Measurements from ENCODE around the gene OR4F6. TPM values are rescaled to one million over a fixed set of nuclear protein-coding genes. Genes with fewer than 3 reads are reported as not detected.
"Not testable (repeated sequence)": the region's sequence is repeated elsewhere in the genome, so short reads cannot be mapped to it uniquely, and the experiment has no call there.

The OR4F6 gene, protein sequence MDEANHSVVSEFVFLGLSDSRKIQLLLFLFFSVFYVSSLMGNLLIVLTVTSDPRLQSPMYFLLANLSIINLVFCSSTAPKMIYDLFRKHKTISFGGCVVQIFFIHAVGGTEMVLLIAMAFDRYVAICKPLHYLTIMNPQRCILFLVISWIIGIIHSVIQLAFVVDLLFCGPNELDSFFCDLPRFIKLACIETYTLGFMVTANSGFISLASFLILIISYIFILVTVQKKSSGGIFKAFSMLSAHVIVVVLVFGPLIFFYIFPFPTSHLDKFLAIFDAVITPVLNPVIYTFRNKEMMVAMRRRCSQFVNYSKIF
- total RNA-seq, result not detected
- long read RNA-seq, result 0 reads

DNA sequence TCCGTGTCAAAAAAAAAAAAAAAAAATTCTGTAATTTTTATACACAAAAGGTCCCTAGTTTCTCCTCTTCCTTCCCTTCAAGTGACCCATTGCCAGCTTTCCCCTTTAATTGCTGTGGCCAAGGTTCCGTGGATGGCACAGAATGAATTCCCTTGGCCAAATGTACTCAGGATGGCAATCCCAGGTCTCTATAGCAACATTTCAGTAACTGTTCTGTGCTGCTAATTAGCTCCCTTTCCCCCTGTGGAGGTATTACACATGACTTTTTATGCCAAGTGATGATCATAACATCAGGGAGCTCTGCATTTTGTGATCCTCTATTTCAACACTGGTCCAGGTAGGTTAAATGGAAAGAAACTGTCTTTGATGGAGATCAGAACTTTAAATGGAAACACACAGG is at the start of gene OR4F6:
Gene OR4F6 (plus strand): TSS at position 301 of the 400 bp plus-strand sequence. CDS start 2,211 bp downstream, outside the sequence.
- DNase-seq (no peak), ATAC-seq (no peak)
- intact Hi-C loops (cut with DNase I), result no loop called here

DNA sequence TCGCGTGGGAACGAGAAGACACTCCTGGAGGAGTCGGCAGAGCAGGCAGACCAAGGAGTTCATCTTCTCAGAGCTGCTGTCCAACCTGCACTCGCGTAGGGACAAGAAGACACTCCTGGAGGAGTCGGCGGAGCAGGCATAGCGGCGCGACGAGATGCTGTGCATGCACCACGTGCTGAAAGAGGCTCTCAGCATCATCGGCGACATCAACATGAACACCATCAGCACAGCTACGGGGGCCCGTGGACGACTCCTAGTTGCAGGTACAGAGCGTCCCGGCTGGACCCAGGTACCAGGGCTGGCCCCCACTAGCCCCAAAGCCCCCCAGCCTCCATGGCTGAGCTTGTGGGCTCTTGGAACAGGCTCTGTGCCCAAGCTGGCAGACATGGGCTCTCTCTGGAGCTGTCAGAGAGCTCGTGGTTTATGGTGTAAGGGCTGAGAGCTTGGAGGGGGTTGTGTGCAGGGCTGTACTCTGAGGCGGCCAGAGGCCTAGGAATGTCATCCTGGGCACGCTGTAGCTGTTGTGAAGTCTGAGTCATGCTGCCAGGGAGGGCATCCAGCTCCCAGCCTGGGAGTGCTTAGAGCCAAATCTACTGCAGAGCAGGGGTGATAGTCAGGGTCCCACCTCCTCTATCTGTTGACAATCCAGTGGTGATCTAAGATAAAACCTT is 38.5 kb upstream of the OR4F6 start:
- intact Hi-C loops (cut with DNase I); DNase-seq: not testable (repeated sequence)
- peak; percentile 74 to 75 for ATAC-seq

DNA sequence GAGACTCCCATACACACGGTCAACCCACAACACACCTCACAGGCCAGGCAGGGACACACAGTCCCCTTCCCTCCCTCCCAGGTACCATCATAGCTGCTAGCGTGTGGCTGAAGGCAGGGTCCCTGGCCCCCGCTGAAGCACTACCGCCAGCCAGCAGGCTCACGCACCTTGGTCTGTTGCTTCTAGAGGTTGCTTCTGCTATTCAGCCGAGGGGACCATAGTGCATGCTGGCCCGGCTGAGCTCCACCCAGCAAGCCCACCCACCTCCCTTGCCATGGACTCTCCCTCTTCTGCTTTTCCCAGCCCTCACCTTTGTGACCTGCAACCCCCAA is 38.0 kb upstream of the OR4F6 start:
- DNase-seq; intact Hi-C loops (cut with DNase I); ATAC-seq: not testable (repeated sequence)

DNA sequence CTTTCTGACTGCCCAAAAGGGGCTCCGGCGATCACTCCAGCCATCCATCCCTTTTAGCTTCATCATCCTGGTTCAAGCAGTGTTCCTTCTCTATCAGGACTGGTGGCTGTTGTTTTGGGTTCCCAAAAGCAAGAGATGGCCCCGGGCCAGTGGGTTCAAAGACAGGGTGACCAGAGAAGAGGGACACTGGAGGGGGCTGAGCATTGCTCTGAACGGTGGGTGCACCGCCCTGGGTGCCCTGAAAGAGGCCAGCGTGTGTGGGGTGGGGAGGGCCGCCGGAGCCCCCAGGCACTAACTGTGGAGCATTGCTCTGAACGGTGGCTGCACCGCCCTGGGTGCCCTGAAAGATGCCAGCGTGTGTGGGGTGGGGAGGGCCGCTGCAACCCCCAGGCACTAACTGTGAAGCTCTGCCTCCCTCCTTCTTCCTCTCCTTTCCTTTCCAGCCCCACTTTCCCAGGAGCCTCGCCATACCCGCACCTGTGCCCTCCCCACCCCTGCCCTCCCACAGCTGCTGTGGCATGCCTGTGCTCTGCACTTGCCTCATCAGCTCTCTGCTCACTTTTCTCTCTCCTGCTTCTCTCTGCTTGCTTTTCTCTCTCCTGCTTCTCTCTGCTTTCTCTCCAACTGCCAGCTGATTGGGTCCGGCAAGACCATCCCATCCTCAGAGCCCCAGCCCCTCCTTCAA is 37.4 kb upstream of the OR4F6 start:
- intact Hi-C loops (cut with DNase I), result no loop called here
- DNase-seq (no peak), ATAC-seq (no peak)

DNA sequence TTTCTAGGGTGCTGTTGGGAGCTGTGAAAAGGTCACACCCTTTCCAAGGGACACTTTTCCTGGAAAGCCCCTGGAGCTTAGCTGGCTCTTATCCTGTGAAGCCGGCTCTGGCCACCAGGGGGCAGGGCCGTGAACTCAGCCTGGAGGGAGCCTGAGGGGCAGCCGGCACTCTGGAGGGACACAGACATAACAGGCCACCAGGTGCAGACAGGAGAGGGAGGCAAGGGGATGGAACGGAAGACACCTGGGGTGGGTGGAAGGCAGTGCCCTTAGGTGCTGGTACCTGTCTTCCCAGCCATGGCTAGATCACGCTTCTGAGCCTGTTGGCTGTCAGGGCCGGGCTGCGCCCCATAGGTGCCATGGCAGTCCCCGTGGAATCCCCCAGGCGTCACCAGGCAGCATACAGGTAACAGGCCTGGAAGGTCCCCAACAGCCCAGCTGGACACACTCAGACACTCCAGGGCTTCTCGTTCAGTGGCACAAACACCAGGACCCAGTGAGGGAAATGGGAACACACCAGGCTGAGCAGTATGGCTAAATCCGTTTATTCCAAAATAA is 36.1 kb upstream of the OR4F6 start:
- ATAC-seq; intact Hi-C loops (cut with DNase I); DNase-seq: not testable (repeated sequence)

DNA sequence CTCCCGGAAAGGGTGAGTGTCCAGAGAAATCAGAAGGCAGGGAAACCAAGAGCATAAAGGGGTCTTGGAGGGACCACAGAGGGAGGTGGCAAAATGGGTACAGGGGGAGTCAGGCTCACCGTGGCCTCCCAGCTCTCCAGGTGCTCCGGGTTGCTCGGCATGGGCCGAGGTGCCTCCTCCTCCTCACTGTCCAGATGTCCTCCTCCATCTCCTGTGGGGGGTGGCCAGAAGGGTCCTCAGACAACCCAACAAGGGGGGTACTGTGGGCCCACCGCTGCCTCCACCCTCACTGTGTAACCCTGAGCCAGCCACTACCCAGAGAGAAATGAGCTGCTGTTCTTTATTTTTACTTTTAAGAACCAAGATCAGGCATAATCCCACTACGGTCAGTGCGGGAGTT is 30.4 kb upstream of the OR4F6 start:
- no peak for ATAC-seq

DNA sequence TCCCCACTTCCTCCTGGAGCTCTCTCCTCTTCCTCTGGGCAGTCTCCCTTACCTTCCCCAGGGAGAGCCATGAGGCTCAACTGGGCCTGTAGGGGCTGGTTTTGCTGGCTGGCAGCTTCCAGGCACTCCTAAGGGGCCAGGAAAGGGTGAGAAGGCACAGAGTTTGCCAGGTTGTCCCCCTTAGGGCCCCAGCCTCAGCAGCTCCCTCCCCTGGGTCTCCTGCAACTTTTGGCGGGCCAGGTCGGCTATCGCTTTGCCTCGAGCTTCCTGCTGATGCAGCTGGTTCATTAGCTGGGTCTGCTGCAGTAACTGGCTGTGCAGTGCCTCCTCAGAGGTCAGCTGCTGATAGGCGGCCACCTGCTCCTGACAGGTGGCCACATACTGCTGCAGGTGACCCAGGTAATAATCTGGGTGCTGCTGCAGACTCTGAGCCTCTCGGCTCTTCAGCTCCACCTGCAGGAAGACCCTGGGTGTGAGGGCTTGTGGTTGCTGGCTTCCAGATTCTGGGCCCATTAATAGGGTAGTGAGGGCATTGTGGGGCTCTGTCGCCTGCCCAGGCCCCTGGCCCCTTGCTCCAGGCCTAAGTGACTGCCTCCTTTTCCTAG is 29.7 kb upstream of the OR4F6 start:
- no peak for ATAC-seq
- DNase-seq, result no peak
- intact Hi-C loops (cut with DNase I), result no loop called here

More for the DNA sequence above, 30.4 kb upstream of the OR4F6 start:
- DNase-seq, result no peak
- intact Hi-C loops (cut with DNase I), result no loop called here

DNA sequence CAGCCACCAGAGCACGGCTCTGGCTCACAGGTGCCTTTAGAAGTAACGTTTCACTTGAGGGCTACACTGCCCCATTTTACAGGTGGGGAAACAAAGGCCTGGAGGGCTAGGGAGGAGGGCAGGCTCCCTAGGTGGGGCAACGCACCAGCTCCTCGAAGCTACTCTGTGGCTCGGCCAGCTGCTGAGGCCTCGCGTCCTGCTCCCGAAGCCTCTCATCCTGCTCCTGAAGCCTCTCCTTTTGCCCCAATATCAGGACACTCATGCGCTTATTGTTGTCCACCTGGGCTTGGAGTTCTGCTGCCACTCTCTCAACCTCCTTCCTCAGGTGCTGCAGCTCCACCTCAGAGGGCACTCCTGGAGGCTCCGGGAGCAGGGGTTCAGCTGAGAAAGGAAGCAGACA is 28.2 kb upstream of the OR4F6 start:
- DNase-seq (no peak), ATAC-seq (no peak)
- intact Hi-C loops (cut with DNase I), result no loop called here

DNA sequence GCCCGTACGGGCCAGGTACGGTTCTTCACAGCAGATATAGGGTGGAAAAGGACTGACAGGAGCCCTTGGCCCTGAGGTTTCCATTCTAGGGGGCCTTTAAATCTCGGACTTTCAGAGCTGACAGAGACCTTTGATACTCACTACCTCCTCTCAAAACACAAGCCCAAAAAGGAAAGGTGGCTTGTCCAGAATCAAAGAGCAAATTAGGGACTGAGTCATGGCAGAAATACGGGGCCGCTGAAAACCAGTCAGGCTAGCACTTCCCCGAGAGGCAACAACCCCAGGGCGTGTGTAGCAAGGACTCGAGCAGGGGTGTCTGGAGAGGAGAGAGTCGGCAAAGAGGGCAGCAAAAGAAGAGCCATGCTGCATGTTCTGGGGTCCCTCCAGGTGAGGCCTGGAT is 24.7 kb upstream of the OR4F6 start:
- DNase-seq; intact Hi-C loops (cut with DNase I); ATAC-seq: not testable (repeated sequence)

DNA sequence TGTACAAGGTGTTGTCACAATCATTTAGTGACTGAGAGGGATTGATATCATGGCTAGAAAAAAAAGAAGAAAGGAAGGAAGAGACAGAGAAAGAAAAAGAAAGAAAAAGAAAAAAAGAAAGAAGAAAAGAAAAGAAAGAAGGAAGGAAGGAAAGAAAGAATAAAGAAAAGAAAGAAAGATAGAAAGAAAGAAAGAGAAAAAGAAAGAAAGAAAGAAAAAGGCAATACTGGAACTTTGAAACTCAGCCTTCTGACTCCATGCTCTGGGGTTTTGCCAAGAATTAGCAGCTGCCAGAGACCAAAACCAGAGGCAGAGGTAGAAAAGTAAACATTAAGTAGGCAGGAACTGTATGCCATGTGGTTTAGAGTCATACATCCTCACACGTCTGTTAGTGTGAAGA is 23.1 kb upstream of the OR4F6 start:
- intact Hi-C loops (cut with DNase I); DNase-seq; ATAC-seq: not testable (repeated sequence)

DNA sequence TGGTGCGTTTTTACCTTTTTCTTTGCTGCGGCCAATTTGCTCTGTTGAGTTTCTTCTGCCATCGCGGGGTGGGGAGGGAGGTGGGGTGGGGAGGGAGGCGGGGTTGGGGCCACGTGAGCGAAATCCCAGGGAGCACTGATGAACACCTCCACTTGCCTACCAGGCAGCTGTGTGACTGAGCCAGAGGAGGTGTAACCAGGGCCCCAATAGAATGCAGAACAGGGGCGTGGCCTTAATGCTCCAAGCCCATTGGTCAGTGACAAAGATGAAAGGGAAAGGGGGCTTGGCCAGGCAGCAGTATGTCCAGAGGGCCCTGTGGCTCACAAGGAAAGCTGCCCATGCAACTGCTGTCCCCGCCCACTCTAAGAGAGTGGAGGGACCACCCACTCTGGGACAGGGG is 21.4 kb upstream of the OR4F6 start:
- no peak for ATAC-seq
- no peak for DNase-seq
- intact Hi-C loops (cut with DNase I), result no loop called here

DNA sequence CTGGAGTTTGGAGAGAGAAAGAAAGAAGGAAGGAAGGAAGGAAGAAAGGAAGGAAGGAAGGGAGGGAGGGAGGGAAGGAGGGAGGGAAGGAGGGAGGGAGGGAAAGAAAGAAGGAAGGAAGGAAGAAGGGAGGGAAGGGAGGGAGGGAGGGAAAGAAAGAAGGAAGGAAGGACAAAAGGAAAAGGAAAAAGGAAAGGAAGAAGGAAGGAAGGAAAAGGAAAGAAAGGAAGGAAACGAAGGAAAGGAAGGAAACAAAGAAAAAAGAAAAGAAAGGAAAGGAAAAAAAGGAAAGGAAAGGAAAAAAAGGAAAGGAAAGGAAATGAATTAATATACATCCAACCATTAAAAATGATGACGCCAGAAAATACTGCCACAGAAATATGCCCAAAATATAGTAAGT is 18.7 kb upstream of the OR4F6 start:
- intact Hi-C loops (cut with DNase I), result no loop called here
- DNase-seq (no peak), ATAC-seq (no peak)

DNA sequence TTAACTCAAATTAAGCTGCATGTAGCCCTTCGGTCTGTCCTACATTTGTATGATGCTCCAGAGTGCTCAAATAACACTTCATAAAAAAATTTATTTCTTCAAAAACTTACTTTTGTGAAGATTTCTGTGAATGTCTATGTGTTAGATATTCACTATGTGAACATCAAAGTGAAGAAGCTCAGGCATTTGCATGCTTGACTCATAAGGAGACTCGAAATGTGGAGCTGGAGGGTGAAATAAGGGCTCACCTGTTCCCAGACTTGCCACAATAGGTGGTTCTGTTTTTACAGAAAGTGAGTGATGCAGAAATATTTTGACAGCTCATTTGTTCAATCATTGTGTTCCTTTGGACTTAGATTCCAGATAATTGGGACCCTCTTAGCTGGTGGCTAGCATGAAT is 16.9 kb upstream of the OR4F6 start:
- ATAC-seq; DNase-seq; intact Hi-C loops (cut with DNase I): not testable (repeated sequence)

DNA sequence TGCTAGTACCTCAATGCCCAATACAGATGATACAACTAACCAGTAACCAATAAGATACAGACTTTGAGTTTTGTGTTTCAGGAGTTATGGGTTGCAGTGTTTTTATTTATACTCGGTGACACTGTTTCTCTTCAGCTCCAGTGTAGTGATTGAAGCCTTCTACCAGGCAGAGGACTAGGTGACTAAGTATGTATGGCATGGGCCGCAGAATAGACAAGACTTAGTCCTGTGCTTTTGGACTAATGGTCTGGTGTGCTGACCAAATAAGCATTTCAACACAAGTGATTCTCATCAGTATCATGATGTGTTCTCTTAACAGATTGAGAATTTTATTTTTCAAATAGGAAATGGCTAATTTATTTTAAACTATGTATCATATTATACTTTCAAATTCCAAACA is 15.3 kb upstream of the OR4F6 start:
- ATAC-seq; intact Hi-C loops (cut with DNase I); DNase-seq: not testable (repeated sequence)

DNA sequence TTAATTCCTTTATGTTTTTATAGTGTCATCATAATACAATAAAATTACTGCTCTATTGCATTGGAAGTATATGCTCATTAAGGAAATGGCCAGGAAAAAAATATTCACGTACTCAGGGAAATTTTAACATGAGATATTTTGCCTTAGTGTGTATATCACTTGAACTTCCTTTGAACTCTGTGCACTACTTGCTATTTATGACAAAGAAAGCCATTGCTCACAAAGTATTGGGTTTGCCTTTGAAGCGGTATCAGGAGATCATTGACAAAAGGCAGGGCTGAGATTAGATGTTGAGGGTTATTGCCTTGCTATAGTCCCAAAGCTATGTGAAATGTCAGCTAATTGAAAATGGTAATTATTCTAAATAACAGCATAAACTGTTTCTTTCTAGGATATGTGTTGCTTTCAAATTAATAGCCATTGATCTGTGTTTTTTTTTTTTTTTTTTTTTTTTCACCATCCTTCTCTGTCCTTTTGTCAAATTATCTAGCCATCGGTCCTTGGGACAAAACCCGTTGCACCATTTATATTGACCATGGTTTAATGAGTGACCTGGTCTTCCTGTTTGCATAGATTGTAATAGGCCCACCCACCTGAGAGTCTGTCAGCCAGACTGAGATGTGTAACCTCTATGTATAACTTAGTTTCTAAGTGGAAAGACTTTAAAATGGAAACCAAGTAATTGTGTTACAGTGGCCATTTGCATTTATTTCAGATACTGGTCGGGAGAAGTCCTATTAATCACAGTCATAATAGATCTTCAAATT is 14.6 kb upstream of the OR4F6 start:
- intact Hi-C loops (cut with DNase I); DNase-seq; ATAC-seq: not testable (repeated sequence)

DNA sequence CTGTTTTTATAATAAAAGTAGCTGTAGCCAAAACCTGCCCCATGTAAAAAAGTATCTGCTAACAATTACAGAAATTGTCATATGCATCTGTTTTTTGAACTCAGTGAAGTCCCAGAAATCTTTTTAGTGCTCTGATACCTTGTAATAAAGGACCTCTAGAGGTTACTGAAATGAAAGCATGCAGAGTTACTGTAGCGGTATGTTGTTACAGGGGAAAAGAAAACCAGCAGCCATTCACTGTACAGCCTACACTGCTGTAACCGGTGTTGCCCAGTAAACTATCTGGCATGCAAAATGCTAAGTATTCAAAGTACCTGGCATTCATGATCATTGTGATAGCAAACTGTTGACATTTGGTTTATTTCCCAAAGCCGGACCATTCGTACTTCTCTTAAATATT is 12.6 kb upstream of the OR4F6 start:
- intact Hi-C loops (cut with DNase I); DNase-seq; ATAC-seq: not testable (repeated sequence)

DNA sequence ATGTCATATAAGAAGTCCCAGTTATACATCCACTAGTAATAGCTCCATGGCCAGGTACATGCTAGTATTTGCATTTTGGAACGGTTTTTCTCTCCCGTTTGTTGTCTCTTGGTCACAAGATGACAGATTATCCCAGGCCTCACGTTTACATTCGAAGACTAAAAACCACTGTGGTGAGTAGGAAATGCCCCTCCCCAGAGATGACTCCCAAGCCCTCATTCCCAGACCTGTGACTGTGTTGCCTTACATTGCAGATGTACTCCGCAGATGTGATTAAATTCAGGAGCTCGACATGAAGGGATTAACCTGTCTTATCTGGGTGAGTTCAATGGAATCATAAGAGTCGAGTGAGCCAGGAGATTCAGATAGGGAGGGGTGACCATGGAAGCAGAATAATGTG is 9.3 kb upstream of the OR4F6 start:
- intact Hi-C loops (cut with DNase I); DNase-seq; ATAC-seq: not testable (repeated sequence)

DNA sequence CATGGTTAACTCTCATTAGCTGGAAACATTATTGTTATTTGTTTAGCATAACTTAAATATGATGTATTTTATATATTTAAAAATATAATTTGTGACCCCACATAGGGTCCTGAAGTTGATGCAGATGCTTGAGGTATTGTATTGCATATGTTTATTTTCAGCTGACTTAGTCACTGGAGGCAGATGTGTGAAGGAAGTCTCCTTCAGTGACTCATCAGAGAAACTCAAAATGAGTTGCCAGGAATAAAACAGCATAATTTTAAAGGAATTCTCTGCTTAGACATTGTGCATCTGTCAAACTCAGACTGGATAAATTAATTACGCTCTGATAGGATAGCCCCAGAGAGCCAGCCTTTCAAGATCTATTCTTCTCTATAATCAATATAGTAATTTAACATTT is 7.9 kb upstream of the OR4F6 start:
- DNase-seq (no peak), ATAC-seq (no peak)
- intact Hi-C loops (cut with DNase I), result no loop called here

DNA sequence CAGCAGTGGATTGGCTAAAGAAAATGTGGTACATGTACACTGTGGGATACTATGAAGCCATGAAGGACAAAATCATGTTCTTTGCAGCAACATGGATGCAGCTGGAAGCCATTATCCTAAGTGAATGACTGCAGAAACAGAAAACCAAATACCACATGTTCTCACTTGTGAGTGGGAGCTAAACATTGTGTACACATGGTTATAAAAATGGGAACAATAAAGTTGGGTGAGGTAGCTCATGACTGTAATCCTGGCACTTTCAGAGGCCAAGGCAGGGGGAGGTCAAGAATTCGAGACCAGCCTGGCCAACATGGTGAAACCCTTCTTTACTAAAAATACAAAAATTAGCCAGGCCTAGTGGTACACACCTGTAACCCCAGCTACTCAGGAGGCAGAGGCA is 3.6 kb upstream of the OR4F6 start:
- no peak for DNase-seq
- intact Hi-C loops (cut with DNase I), result no loop called here
- no peak for ATAC-seq
